ENCODE measurements around the gene B3GLCT.
A peak's percentile ranks its signal among the peaks of the same experiment; 100 is the strongest.

The B3GLCT gene

DNA sequence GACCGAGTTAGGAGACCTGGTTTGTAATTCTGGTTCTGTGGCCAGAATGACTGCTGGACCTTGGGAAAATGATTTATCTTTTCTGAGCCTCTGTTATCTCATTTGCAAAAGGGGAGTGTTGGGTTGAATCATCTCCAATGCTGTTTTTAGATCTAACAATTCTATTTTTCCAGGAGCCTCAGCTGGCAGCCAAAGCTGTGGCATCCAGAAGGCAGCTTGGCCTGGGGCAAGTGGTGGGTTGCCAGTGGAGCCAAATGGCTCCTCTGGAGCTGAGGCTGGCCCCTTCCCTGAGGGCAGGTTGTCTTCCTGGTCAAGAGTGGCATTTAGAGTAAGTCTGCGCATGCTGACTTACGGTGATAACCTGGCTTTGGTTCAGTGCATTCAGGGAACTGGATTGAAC lies 21.3 kb downstream of the B3GLCT start:
- DNase-seq (ENCODE audit: low read depth): no peak
- TF ChIP-seq, protein P1, sequence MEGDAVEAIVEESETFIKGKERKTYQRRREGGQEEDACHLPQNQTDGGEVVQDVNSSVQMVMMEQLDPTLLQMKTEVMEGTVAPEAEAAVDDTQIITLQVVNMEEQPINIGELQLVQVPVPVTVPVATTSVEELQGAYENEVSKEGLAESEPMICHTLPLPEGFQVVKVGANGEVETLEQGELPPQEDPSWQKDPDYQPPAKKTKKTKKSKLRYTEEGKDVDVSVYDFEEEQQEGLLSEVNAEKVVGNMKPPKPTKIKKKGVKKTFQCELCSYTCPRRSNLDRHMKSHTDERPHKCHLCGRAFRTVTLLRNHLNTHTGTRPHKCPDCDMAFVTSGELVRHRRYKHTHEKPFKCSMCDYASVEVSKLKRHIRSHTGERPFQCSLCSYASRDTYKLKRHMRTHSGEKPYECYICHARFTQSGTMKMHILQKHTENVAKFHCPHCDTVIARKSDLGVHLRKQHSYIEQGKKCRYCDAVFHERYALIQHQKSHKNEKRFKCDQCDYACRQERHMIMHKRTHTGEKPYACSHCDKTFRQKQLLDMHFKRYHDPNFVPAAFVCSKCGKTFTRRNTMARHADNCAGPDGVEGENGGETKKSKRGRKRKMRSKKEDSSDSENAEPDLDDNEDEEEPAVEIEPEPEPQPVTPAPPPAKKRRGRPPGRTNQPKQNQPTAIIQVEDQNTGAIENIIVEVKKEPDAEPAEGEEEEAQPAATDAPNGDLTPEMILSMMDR (conservative IDR thresholded peaks at IDR 0.05; ENCODE audit: low read depth, low read length): no peak
- H3K4me3 ChIP-seq (ENCODE audit: low read depth, low read length): no peak overlapping the region

DNA sequence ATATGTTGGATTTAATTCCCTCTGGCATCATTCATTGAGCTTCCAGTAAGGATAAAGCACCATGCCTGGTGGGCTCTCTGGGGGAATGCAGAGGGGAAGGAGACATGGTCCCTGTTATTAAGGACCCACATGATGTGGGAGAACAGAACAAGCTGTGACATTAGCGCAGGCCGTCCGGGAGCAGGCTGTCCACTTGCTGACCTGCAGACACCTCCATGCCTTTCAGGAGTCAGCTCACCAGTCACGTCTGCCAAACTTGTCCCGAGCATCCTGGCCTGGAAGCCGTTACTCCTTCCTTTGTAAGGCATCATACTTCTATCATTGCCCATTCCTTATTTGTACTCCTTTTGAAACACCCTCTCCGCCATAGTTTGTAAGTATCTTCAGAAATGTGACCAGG lies 23.4 kb downstream of the B3GLCT start:
- TF ChIP-seq, protein P1 (conservative IDR thresholded peaks at IDR 0.05; ENCODE audit: low read depth, low read length): no peak
- H3K4me3 ChIP-seq (ENCODE audit: low read depth, low read length): no peak overlapping the region
- no peak for DNase-seq (ENCODE audit: low read depth)

DNA sequence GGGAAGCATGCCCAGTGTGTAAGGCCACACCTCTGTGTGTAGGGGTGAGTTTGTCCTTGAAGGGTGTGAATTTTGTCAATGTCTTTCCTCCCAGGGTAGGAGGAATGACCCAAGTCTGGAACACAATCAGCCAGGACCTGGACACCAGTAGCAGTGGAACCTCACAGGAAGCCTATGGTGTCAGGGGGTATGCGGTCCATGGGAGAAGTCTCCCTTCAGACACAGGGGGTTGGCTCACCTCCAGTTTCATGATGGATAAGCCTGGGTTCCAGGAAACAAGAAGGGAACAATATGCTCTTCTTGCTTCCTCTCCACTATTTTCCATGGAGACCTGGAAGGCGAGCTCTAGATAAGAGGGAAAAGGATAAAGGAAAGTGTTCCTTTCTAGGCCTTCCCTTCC lies 23.9 kb downstream of the B3GLCT start:
- DNase-seq (ENCODE audit: low read depth): no peak
- TF ChIP-seq, protein P1 (conservative IDR thresholded peaks at IDR 0.05; ENCODE audit: low read depth, low read length): no peak
- no peak overlapping the region for H3K4me3 ChIP-seq (ENCODE audit: low read depth, low read length)

DNA sequence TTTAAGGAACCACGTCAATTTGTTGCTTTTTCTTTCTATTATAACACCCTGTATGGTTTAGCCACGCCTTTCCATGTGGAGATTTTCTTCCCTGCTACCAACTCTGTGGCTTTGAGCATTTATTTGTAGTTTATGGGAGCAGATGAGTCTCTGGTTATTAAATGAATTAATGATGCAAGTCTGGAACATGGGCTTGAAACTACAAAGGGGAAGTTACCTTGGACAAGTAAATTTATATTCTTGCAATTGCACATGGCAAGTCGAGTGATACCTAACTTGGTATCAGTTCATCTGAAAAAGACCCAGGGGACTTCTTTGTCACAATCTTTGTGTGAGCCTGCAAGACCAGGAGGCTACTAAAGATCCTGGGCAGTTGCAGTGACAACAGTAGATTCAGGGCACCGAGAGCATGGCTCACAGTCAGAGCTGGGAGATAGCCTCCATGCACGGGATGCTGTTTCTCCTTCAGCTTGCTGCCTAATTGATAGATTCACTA lies 24.4 kb downstream of the B3GLCT start:
- no peak for DNase-seq (ENCODE audit: low read depth)
- H3K4me3 ChIP-seq (ENCODE audit: low read depth, low read length): no peak overlapping the region
- TF ChIP-seq, protein P1 (conservative IDR thresholded peaks at IDR 0.05; ENCODE audit: low read depth, low read length): no peak

DNA sequence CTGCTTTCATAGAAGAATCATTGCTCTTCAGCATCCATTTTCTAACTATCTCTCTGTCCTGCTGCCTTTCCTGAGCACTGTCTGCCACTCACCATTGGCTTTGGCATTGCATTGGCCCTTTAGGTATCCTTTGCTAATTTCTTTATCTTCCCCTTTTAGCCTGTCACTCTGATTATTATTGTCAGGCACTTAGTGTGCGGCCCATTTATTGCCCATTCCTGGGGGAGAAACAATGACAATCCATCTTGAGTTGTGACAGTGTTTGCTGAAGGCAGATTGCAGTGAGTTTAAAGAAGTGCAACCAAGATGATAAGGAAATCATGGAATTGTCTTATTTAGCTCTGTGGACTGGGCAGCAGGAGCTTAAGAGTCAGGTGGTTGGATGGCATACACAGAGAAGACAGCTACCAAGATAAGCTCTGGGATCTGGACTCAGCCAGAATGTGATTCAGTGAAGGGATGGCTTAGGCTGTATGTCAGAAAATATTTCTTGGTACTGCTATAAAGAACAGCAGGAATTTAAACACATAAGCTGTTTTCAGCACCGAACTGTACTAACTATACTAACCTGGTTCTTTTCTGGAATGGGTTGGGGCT lies 25.3 kb downstream of the B3GLCT start:
- no peak for DNase-seq (ENCODE audit: low read depth)
- H3K4me3 ChIP-seq (ENCODE audit: low read depth, low read length): no peak overlapping the region
- TF ChIP-seq, protein P1 (conservative IDR thresholded peaks at IDR 0.05; ENCODE audit: low read depth, low read length): no peak

DNA sequence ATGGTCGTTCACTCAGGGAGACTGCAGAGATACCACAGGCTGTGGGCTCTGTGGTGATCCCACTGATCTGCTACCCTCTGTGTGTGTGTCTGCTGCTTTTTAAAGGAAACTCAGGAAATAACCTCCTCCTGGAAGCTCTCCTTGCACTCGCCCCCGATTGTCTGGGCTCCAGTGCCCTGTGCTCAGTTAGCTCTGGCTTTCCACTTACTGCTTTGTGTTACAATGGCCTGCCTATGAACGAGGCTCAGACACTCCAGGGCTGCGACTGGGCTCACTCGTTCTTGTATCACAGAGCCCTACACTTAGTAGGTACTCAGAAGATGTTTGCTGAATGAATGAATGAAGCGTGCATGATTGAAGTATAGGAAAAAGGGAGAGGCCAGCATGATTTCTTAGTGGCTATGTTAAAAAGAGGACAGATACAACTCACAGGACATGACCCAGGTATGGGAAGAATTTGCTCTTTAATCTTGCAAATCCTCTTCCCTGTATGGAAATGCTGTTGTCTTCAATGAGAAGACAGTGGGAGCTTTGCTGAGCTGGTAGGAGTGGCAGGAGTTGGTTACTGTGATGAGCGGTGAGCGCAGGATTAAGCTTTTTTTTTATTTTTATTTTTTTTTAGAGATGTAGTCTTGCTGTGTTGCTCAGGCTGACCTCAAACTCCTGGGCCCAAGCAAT lies 26.4 kb downstream of the B3GLCT start:
- no peak for DNase-seq (ENCODE audit: low read depth)
- H3K4me3 ChIP-seq (ENCODE audit: low read depth, low read length): no peak overlapping the region
- TF ChIP-seq, protein P1 (conservative IDR thresholded peaks at IDR 0.05; ENCODE audit: low read depth, low read length): no peak

DNA sequence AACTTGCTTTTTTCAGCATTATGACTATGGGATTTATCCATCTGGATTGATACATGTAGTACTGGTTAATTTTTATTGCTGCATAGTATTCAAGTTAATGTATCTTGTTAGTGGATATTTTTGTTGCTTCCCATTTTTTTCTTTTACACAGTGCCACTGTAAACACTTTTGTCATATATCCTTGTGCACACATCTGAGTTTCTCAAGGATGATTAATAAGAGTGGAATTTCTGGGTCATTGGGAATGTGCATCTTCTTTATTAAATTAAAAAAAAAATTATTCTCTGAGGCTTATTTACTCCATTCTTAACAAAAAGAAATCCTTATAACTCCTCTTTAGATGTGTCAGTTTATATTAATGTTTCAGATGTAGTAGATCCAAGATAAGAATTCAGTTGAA lies 27.3 kb downstream of the B3GLCT start:
- H3K4me3 ChIP-seq (ENCODE audit: low read depth, low read length): no peak overlapping the region
- peak; percentile 16 for DNase-seq (ENCODE audit: low read depth)
- TF ChIP-seq, protein P1 (conservative IDR thresholded peaks at IDR 0.05; ENCODE audit: low read depth, low read length): no peak

Measured in choroid plexus epithelial cell (primary cell).